Mucosa of descending colon (tissue), 3 donors: ENCODE data around the gene CDKL1. TPM values are rescaled to one million over a fixed set of nuclear protein-coding genes. Genes with fewer than 3 reads are reported as not detected.

ENCODE experiments used
- ATAC-seq: fragments of 200-7000 bp; cut with Tn5 transposase; one replicate; pipeline ENCODE4 v1.9.1; 2020; ENCODE audit warnings: mild to moderate bottlenecking, moderate library complexity
- DNase-seq, 3 donors: peaks; one replicate each; pipeline ENCODE4 v3.0.0-alpha.2; 2020
- H3K36me3 ChIP-seq: fragments of 200-600 bp; one replicate; pipeline ENCODE4 v1.8.0; 2021; ENCODE audit warnings: low read depth, mild to moderate bottlenecking
- H3K4me1 ChIP-seq: fragments of 200-600 bp; one replicate; pipeline ENCODE4 v1.8.0; 2021; ENCODE audit warnings: low read depth, mild to moderate bottlenecking
- H3K4me3 ChIP-seq: fragments of 200-600 bp; one replicate; pipeline ENCODE4 v1.8.0; 2021; ENCODE audit warnings: mild to moderate bottlenecking
- H3K9me3 ChIP-seq: fragments of 200-600 bp; one replicate; pipeline ENCODE4 v1.8.0; 2021; ENCODE audit warnings: mild to moderate bottlenecking
- intact Hi-C, 2 donors: fragments of 100-400 bp; cut with DNase I in 1 of 2; cut with micrococcal nuclease in 1 of 2; formaldehyde crosslinking; loops; one replicate each; pipeline versions ENCODE4 v1.11.0 to v1.11.1; 2022; cut with DNase I, micrococcal nuclease
- total RNA-seq, 3 donors: library from RNA; stranded (reverse); fragmentation: NEBNext Ultra II Directional in 2 of 3; extraction: Animal tissue kit (Norgen Biotek cat#: 25700) in 2 of 3; gene quantifications; one replicate each; pipeline versions ENCODE4 v1.2.1 to v1.2.4, GENCODE V29; 2021 to 2023
- TF ChIP-seq, protein P1 (sequence below): fragments of 200-600 bp; IDR thresholded peaks from one replicate; pipeline ENCODE4 v1.8.0; 2022; ENCODE audit warnings: antibody characterized with exemption, mild to moderate bottlenecking
- donor health status: DM: no; HTN: no; CAD: no; lungs with moderate emphysema.
- donor health status: DM: no; HTN: no; CAD: no.
- donor health status: DM: no; HTN: yes; CAD: no.

The CDKL1 gene
- total RNA-seq, 3 donors from 2014 or later: 31.0 to 70.4 (median 53.5) TPM

DNA sequence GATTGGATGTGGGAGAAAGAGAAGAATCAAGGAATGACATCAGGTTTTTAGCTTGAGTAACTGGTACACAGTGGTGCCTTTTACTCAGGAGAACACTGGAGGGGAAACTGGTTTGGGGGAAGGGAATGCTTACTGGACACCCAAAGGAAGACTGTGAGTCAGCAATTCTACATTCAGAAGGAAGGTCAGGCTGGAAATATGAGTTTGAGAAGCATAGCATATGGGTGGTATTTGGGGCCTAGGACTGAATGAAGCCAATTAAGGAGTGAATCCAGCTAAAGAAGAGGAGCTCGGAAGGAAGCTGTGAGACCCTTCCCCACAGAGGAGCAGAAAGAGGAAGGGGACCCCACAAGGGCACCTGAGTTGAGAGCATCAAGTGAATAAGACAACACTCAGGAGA, 49.2 kb downstream of the CDKL1 start:
- no peaks in the 10 kb centered on the region for H3K9me3 ChIP-seq
- intact Hi-C loops: loop anchor here in 1 of 2 donors (10.0 kb wide), 1 partner anchor 57 kb away; no protein-coding TSS in a partner anchor
- no peak for DNase-seq
- H3K4me3 ChIP-seq: no peak overlapping the region
- H3K4me1 ChIP-seq: peaks cover 4% of the 10 kb centered on the region
- no peak for ATAC-seq
- no peaks in the 10 kb centered on the region for H3K36me3 ChIP-seq
- TF ChIP-seq, protein P1, sequence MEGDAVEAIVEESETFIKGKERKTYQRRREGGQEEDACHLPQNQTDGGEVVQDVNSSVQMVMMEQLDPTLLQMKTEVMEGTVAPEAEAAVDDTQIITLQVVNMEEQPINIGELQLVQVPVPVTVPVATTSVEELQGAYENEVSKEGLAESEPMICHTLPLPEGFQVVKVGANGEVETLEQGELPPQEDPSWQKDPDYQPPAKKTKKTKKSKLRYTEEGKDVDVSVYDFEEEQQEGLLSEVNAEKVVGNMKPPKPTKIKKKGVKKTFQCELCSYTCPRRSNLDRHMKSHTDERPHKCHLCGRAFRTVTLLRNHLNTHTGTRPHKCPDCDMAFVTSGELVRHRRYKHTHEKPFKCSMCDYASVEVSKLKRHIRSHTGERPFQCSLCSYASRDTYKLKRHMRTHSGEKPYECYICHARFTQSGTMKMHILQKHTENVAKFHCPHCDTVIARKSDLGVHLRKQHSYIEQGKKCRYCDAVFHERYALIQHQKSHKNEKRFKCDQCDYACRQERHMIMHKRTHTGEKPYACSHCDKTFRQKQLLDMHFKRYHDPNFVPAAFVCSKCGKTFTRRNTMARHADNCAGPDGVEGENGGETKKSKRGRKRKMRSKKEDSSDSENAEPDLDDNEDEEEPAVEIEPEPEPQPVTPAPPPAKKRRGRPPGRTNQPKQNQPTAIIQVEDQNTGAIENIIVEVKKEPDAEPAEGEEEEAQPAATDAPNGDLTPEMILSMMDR: no peak

DNA sequence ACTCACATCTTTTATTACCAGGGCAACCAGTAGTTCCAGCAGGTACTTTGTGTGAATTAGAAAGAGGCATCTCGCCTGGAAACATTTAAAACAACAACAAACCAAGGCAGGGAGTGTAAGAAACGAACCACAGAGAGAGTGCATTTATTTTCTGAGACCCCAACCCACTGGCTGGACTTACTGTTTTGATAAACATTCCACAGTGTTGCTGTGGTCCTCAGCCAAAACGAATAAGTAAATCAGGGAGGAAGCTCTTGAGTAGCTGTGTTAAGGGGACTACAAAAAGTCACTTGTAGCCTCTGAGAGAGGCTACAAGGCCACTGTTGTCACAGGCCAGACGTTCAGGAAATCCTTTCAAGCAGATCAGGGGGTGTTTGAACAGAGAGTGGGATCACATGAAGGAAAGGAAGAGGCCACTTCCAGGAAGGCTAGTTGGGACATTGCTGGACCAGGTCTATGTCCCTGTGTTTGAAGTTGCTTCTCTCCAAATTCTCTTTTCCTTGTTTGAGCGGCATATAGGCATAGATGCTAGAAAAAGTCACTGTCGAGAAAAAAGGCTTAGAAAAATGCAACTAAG, 50.7 kb downstream of the CDKL1 start:
- Histone ChIP-seq H3K4me1 (peaks cover 7% of the 10 kb centered on the region), H3K9me3 (no peaks in the 10 kb centered on the region), H3K4me3 (no peak overlapping the region), H3K36me3 (no peaks in the 10 kb centered on the region)
- DNase-seq (no peak), ATAC-seq (no peak)
- TF ChIP-seq, protein P1: no peak
- intact Hi-C loops: loop anchor here in 1 of 2 donors (10.0 kb wide), 1 partner anchor 59 kb away; no protein-coding TSS in a partner anchor

DNA sequence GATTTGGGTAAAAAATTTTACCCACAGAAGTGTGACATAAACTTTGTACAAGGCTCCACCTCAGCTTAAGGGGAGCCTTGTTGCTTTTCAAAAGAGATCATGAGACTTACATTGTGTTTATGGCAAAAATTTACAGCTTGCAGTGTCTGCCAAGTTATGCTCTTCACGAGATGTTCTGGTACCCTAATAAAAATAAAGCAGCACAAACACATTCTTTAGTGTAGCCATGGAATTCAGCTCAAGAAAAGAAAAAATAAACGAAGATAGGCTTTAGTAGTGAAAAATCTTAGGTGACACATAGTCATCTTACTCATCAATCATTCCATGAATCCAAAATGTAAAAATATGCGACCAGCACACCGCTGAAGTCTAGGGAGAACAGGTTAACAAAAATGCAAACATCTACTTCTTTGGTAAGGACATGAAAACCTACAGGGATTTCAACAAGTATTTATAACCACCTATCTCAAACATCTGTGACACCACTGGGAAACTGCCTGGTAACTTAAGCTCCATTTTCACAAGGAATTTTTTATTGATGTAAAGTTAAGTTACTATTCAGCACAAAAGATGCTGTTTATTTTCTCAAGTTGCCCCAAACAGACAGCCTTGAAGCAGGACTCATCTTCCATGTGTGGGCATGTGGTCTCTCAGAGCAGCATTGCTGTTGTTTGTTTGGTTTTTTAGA, 51.7 kb downstream of the CDKL1 start:
- H3K4me1 ChIP-seq: peaks cover 7% of the 10 kb centered on the region
- no peak overlapping the region for H3K4me3 ChIP-seq
- intact Hi-C loops: loop anchor here in 1 of 2 donors (10.0 kb wide), 1 partner anchor 60 kb away; no protein-coding TSS in a partner anchor
- no peak for ATAC-seq
- TF ChIP-seq, protein P1: no peak
- no peak for DNase-seq
- no peaks in the 10 kb centered on the region for H3K9me3 ChIP-seq
- H3K36me3 ChIP-seq: no peaks in the 10 kb centered on the region

DNA sequence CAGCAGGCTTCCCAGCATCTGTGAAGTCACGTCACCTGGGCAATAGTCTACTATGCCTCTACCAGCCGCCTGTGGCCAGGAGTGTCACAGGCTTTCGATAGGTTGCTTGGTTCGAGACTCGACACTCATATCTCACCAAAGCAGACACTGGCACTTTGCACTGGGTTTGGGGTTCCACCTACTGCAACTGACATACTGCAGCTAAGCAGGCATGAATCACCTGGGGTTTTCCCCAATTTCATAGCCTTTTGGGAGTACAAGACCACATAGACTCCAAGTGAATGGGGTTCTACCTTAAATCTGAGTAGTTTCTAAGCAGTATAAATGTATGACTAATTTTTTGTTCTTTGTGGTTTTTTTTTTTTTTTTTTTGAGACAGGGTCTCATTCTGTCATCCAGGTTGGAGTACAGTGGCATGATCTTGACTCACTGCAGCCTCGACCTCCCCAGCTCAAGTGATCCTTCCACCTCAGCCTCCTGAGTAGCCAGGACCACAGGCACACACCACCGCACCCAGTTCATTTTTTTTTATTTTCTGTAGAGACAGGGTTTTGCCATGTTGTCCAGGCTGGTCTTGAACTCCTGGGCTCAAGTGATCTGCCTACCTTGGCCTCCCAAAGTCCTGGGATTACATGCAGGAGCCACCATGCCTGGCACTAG, 52.4 kb downstream of the CDKL1 start:
- peak; percentile 6 for ATAC-seq
- H3K9me3 ChIP-seq: no peaks in the 10 kb centered on the region
- intact Hi-C loops: loop anchor here in 1 of 2 donors (10.0 kb wide), 1 partner anchor 61 kb away; no protein-coding TSS in a partner anchor
- DNase-seq: no peak
- no peak overlapping the region for H3K4me3 ChIP-seq
- H3K36me3 ChIP-seq: no peaks in the 10 kb centered on the region
- TF ChIP-seq, protein P1: no peak
- peaks cover 7% of the 10 kb centered on the region for H3K4me1 ChIP-seq

DNA sequence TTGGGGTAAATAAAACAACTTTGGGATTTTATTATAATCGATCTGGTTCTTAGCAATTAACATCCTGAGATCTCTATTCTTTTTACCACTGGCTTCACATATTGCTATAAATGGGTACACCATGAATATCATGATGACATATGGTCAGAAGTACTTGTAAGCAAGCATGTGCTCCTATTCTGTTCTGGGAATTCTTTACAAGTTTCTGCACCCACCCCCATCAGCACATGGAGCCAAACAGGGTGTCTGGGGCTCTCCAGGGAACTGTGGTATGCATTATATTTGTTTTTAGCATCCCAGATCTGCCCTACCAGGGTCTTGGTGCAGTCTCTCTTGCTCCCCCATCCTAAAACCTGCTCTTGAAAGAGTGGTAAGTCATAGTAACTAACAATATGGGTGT, 53.2 kb downstream of the CDKL1 start:
- TF ChIP-seq, protein P1: no peak
- Histone ChIP-seq H3K9me3 (no peaks in the 10 kb centered on the region), H3K4me3 (no peak overlapping the region), H3K4me1 (peaks cover 8% of the 10 kb centered on the region), H3K36me3 (no peaks in the 10 kb centered on the region)
- intact Hi-C loops: loop anchor here in 1 of 2 donors (10.0 kb wide), 1 partner anchor 61 kb away; no protein-coding TSS in a partner anchor
- DNase-seq: no peak
- no peak for ATAC-seq
